HCT116 (cell line): ENCODE results near the gene GALNT13. TPM values are rescaled to one million over a fixed set of nuclear protein-coding genes. Genes with fewer than 3 reads are reported as not detected.

Experiments used
- ATAC-seq: fragments of 200-7000 bp; cut with Tn5 transposase; 2 replicates; pipeline ENCODE4 v1.9.1; 2020; ENCODE audit warnings: mild to moderate bottlenecking, moderate library complexity
- BruUV-seq: library from RNA; stranded (reverse); fragments of 400-500 nt; replicated peaks from 2 replicates; lab custom pipeline; 2021; lab: Mats Ljungman, UMichigan
- CTCF ChIA-PET: fragments of 300-600 bp; sonication (Branson Sonifier 250); formaldehyde crosslinking; loops from one replicate; lab custom pipeline; 2021; ENCODE audit warnings: antibody characterized with exemption; lab: Charles Lee
- POLR2A ChIA-PET: fragments of 300-600, 350-600 bp; sonication (Branson Sonifier 250); formaldehyde crosslinking; loops from one replicate; lab custom pipeline; 2021; ENCODE audit warnings: antibody characterized with exemption; lab: Charles Lee
- RAD21 ChIA-PET, 2 experiments: fragments of 300-600 bp; sonication (Branson Sonifier 250); formaldehyde crosslinking; loops; one replicate each; lab custom pipeline; 2023; ENCODE audit warnings: low total read pairs in 2 of 2; ENCODE audit not compliant: uncharacterized antibody in 2 of 2, unreplicated experiment in 2 of 2, low non-redundant PET in 1 of 2; lab: Charles Lee
- DNase-seq: peaks from one replicate; pipeline ENCODE4 v3.0.0-alpha.2; 2010; ENCODE audit warnings: low read depth, low spot score
- H2AFZ ChIP-seq: fragments of 200-600 bp; shearing (Covaris generic), sonication (generic); 2 replicates; pipeline ENCODE4 v1.6.1; 2017; ENCODE audit warnings: low read depth, mixed run types, mixed read lengths, antibody characterized with exemption, low read length; ENCODE audit not compliant: poor library complexity, severe bottlenecking
- H3K27ac ChIP-seq: 2 replicates; pipeline ENCODE4 v1.5.1; 2012; ENCODE audit warnings: low read depth, low read length
- H3K27me3 ChIP-seq: fragments of 200-600 bp; sonication (generic); 2 replicates; pipeline ENCODE4 v1.6.1; 2016; ENCODE audit warnings: mixed run types, low read length, mixed read lengths; ENCODE audit not compliant: insufficient read depth
- H3K36me3 ChIP-seq, 2 experiments: fragments of 200-500 bp in 1 of 2; fragments of 200-600 bp in 1 of 2; sonication (Bioruptor generic) in 1 of 2; sonication (generic) in 1 of 2; 2 replicates each; pipeline versions ENCODE4 v1.5.1 to v1.6.1; 2014 to 2016; ENCODE audit warnings: low read length in 2 of 2, inconsistent platforms in 1 of 2, mixed read lengths in 1 of 2, mixed run types in 1 of 2; ENCODE audit not compliant: insufficient read depth in 2 of 2, control insufficient read depth in 1 of 2
- H3K4me1 ChIP-seq, 2 experiments: fragments of 200-600 bp in 1 of 2; sonication (generic) in 1 of 2; 2 replicates each; pipeline versions ENCODE4 v1.5.1 to v1.6.1; 2012 to 2017; ENCODE audit warnings: low read length in 2 of 2, inconsistent platforms in 1 of 2, mild to moderate bottlenecking in 1 of 2, mixed read lengths in 1 of 2, mixed run types in 1 of 2, moderate library complexity in 1 of 2; ENCODE audit not compliant: insufficient read depth in 2 of 2, control insufficient read depth in 1 of 2
- H3K4me2 ChIP-seq: fragments of 200-600 bp; sonication (generic); 2 replicates; pipeline ENCODE4 v1.6.1; 2017; ENCODE audit warnings: mixed run types, low read length, mixed read lengths
- H3K4me3 ChIP-seq, 2 experiments: fragments of 200-600 bp in 1 of 2; sonication (generic) in 1 of 2; replicated peaks in 1 of 2; 2 replicates each; pipeline ENCODE4 v1.5.1; 2011 to 2016; ENCODE audit warnings: low read length in 2 of 2, control low read depth in 1 of 2, low read depth in 1 of 2, mild to moderate bottlenecking in 1 of 2, mixed read lengths in 1 of 2, mixed run types in 1 of 2
- H3K79me2 ChIP-seq: fragments of 200-600 bp; sonication (generic); 2 replicates; pipeline ENCODE4 v1.6.1; 2017; ENCODE audit warnings: mild to moderate bottlenecking, mixed run types, low read length, moderate library complexity, mixed read lengths; ENCODE audit not compliant: insufficient read depth
- H3K9ac ChIP-seq: fragments of 200-600 bp; sonication (generic); 2 replicates; pipeline ENCODE4 v1.6.1; 2016; ENCODE audit warnings: low read length, mixed read lengths
- H3K9me2 ChIP-seq: fragments of 200-600 bp; sonication (generic), shearing (Covaris generic); 2 replicates; pipeline ENCODE4 v1.6.1; 2017; ENCODE audit warnings: mixed run types, mild to moderate bottlenecking, moderate library complexity; ENCODE audit not compliant: insufficient read depth
- H3K9me3 ChIP-seq, 2 experiments: fragments of 200-500 bp in 1 of 2; fragments of 200-600 bp in 1 of 2; sonication (Bioruptor generic) in 1 of 2; sonication (generic) in 1 of 2; 2 replicates each; pipeline ENCODE4 v1.6.1; 2014 to 2017; ENCODE audit warnings: low read length in 2 of 2, mixed read lengths in 2 of 2, inconsistent platforms in 1 of 2, low read depth in 1 of 2, mild to moderate bottlenecking in 1 of 2, mixed run types in 1 of 2, moderate library complexity in 1 of 2; ENCODE audit not compliant: control insufficient read depth in 1 of 2, insufficient read depth in 1 of 2
- H4K20me1 ChIP-seq: fragments of 200-600 bp; sonication (generic), shearing (Covaris generic); 2 replicates; pipeline ENCODE4 v1.6.1; 2017; ENCODE audit warnings: mixed run types, mild to moderate bottlenecking, moderate library complexity; ENCODE audit not compliant: insufficient read depth
- CEBPB ChIP-seq: IDR thresholded peaks from 2 replicates; pipeline ENCODE4 v1.6.1; 2012; ENCODE audit warnings: low read depth
- EGR1 ChIP-seq: IDR thresholded peaks from 2 replicates; pipeline ENCODE4 v1.6.1; 2012; ENCODE audit warnings: low read depth
- JUND ChIP-seq: IDR thresholded peaks from 2 replicates; pipeline ENCODE4 v1.6.1; 2012
- POLR2A ChIP-seq: IDR thresholded peaks from 2 replicates; pipeline ENCODE4 v1.7.0; 2011; ENCODE audit warnings: borderline replicate concordance; ENCODE audit not compliant: insufficient read depth, insufficient read length; ENCODE audit errors: extremely low read depth
- SP1 ChIP-seq: IDR thresholded peaks from 2 replicates; pipeline ENCODE4 v1.6.1; 2012; ENCODE audit warnings: low read depth
- SRF ChIP-seq: IDR thresholded peaks from 2 replicates; pipeline ENCODE4 v1.6.1; 2012; ENCODE audit warnings: low read depth
- TCF7L2 ChIP-seq: IDR thresholded peaks from 2 replicates; pipeline ENCODE4 v1.7.0; 2011; ENCODE audit warnings: borderline replicate concordance, inconsistent platforms; ENCODE audit not compliant: insufficient read depth, insufficient read length; ENCODE audit errors: extremely low read depth
- YY1 ChIP-seq: IDR thresholded peaks from 2 replicates; pipeline ENCODE4 v1.6.1; 2011; ENCODE audit warnings: low read length, low read depth, moderate library complexity, mild to moderate bottlenecking; ENCODE audit not compliant: insufficient replicate concordance; ENCODE audit errors: extremely low read depth
- ZFX ChIP-seq: fragments of 450-650 bp; IDR thresholded peaks from 2 replicates; pipeline ENCODE4 v1.6.1; 2017
- intact Hi-C: fragments of 100-400 bp; cut with micrococcal nuclease; formaldehyde crosslinking; loops from 2 replicates; pipeline ENCODE4 v1.10.0; 2022
- total RNA-seq: library from RNA; stranded (reverse); gene quantifications from one replicate; pipeline ENCODE4 v1.2.1, GENCODE V29; 2021; ENCODE audit not compliant: unreplicated experiment
- TF ChIP-seq, protein P1 (sequence below), 3 experiments: fragments of 200-600 bp in 1 of 3; sonication (generic) in 1 of 3; IDR thresholded peaks in 2 of 3; conservative IDR thresholded peaks in 1 of 3; 2 replicates each; pipeline ENCODE4 v1.5.1; 2012 to 2017; ENCODE audit warnings: low read depth in 2 of 3, low read length in 2 of 3, antibody characterized with exemption in 1 of 3, borderline replicate concordance in 1 of 3, control low read depth in 1 of 3, mild to moderate bottlenecking in 1 of 3, mixed read lengths in 1 of 3, mixed run types in 1 of 3, moderate library complexity in 1 of 3; ENCODE audit not compliant: insufficient read depth in 1 of 3
- TF ChIP-seq, protein P2 (sequence below): IDR thresholded peaks from 2 replicates; pipeline ENCODE4 v1.6.1; 2012; ENCODE audit warnings: low read depth
- TF ChIP-seq, protein P3 (sequence below): IDR thresholded peaks from 2 replicates; pipeline ENCODE4 v1.6.1; 2012

The GALNT13 gene
- total RNA-seq, 1 experiment from 2014 or later, result 0.44 TPM

DNA sequence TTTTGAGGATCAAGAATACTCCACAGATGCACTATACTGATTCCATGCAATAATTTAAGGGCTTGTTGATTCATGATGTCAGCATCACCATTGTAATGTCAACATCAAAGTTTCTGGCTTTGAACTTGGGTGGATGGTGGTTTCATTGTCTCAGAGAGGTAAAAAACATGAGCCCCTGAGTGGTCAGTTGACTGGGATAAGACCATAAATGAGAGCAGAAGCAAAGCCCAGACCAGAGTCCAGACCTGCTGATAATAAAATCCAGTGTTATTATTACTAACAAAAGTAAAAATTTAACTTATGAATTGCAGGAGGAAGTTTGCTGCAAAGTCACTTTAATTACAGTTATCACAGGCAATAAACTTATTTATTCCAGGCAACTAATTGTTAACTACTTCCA is 358.2 kb downstream of the GALNT13 start (continued):
- TF ChIP-seq, protein P1, sequence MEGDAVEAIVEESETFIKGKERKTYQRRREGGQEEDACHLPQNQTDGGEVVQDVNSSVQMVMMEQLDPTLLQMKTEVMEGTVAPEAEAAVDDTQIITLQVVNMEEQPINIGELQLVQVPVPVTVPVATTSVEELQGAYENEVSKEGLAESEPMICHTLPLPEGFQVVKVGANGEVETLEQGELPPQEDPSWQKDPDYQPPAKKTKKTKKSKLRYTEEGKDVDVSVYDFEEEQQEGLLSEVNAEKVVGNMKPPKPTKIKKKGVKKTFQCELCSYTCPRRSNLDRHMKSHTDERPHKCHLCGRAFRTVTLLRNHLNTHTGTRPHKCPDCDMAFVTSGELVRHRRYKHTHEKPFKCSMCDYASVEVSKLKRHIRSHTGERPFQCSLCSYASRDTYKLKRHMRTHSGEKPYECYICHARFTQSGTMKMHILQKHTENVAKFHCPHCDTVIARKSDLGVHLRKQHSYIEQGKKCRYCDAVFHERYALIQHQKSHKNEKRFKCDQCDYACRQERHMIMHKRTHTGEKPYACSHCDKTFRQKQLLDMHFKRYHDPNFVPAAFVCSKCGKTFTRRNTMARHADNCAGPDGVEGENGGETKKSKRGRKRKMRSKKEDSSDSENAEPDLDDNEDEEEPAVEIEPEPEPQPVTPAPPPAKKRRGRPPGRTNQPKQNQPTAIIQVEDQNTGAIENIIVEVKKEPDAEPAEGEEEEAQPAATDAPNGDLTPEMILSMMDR (IDR thresholded peaks at IDR 0.05 in 2 of 3, conservative IDR thresholded peaks at IDR 0.05 in 1 of 3; ENCODE audit: borderline replicate concordance in 1 of 3, insufficient read depth in 1 of 3, low read depth in 2 of 3, low read length in 2 of 3), result no peak
- TF ChIP-seq CEBPB (no peak), POLR2A (no peak), ZFX (no peak), YY1 (no peak), TCF7L2 (no peak)
- TF ChIP-seq, all 23 proteins: peak for 0

DNA sequence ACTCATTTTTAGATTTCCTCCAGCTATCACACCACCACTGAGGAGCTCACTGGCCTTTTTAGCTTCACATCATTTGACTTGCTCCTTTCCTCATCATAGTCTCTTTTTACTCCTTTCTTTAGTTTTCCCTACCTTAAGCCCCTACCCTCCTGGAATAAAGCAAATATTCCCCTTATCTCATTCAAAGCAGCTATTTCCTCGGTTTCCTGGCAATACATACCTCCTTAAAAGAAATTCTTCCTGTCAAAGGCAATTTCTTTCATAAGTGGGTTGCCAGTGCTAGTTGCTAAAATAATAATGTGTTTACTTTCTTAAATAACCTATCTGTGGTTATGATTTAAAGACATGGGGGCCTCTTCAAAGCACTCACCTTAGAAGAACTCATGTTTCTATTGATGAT is 359.3 kb downstream of the GALNT13 start:
- RAD21 ChIA-PET, result no interaction called here
- Histone ChIP-seq H3K9me2 (no peaks in the 10 kb centered on the region), H3K4me1 (no peaks in the 10 kb centered on the region), H3K4me3 (no peak overlapping the region), H3K27me3 (no peaks in the 10 kb centered on the region), H3K4me2 (no peak overlapping the region), H3K79me2 (no peaks in the 10 kb centered on the region)
- intact Hi-C loops, result no loop called here
- CTCF ChIA-PET, result no interaction called here
- no peak for ATAC-seq
- POLR2A ChIA-PET, result no interaction called here
- TF ChIP-seq, protein P2, sequence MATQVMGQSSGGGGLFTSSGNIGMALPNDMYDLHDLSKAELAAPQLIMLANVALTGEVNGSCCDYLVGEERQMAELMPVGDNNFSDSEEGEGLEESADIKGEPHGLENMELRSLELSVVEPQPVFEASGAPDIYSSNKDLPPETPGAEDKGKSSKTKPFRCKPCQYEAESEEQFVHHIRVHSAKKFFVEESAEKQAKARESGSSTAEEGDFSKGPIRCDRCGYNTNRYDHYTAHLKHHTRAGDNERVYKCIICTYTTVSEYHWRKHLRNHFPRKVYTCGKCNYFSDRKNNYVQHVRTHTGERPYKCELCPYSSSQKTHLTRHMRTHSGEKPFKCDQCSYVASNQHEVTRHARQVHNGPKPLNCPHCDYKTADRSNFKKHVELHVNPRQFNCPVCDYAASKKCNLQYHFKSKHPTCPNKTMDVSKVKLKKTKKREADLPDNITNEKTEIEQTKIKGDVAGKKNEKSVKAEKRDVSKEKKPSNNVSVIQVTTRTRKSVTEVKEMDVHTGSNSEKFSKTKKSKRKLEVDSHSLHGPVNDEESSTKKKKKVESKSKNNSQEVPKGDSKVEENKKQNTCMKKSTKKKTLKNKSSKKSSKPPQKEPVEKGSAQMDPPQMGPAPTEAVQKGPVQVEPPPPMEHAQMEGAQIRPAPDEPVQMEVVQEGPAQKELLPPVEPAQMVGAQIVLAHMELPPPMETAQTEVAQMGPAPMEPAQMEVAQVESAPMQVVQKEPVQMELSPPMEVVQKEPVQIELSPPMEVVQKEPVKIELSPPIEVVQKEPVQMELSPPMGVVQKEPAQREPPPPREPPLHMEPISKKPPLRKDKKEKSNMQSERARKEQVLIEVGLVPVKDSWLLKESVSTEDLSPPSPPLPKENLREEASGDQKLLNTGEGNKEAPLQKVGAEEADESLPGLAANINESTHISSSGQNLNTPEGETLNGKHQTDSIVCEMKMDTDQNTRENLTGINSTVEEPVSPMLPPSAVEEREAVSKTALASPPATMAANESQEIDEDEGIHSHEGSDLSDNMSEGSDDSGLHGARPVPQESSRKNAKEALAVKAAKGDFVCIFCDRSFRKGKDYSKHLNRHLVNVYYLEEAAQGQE, result no peak
- TF ChIP-seq, protein P3, sequence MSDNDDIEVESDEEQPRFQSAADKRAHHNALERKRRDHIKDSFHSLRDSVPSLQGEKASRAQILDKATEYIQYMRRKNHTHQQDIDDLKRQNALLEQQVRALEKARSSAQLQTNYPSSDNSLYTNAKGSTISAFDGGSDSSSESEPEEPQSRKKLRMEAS, result no peak
- no peak for TF ChIP-seq JUND
- no peak for TF ChIP-seq ZFX
- TF ChIP-seq EGR1, result no peak
- no peak for TF ChIP-seq TCF7L2
- no peak for TF ChIP-seq SP1
- no peak for TF ChIP-seq SRF
- TF ChIP-seq, all 23 proteins: peak for 0
- no peaks in the 10 kb centered on the region for H4K20me1 ChIP-seq
- H3K27ac ChIP-seq, result no peak overlapping the region
- H2AFZ ChIP-seq, result no peak overlapping the region
- no peaks in the 10 kb centered on the region for H3K9me3 ChIP-seq
- DNase-seq, result no peak
- H3K36me3 ChIP-seq, result no peaks in the 10 kb centered on the region
- no peak overlapping the region for H3K9ac ChIP-seq
- no TSS peak for BruUV-seq
